ENCODE results near the gene ZNF83.
"Not testable (repeated sequence)": the region's sequence is repeated elsewhere in the genome, so short reads cannot be mapped to it uniquely, and the experiment has no call there.

Gene ZNF83

DNA sequence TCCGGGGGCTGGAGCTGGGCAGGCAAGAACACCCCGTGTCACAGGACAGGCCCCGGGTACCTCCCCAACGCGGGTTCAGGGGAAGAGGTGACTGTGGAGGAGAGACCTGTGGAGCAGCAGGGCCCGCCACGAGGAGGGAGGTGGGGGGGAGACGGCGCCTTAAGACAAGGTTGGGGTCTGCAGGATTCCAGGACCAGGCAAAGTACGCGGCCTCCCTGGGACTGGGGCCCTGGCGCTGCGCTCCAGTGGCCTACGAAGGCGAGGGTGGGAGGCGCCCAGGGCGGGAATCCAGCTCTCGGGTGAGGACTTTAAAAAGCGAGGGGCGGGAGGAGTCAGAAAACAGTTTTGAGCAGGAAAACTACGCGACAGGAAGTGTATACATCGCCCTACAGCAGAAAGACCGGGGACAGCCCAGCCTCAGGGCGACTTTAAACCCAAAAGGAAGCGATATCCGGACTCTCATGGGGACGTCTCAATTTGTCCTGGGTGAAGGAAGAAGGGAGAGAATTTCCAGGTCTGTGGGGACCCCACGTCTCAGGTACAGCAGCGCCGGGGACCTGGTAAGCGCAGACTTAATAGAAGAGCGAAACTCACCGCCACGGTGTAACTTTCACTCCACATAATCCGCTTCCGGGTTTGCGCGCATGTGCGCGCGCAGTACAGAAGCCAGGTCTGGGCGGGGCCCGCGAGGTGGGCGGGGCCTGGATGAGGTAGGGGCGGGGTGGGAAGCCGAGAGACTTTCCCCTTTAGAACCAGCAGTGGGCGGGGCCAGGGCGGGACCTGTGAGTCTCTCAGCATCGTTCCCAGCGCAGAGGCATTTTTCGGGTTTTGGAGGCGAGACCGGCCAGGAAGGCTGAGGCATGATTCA is at the start of gene ZNF83:
Gene ZNF83 (minus strand): TSS at position 638 of the 868 bp plus-strand sequence.
- Mint-ChIP-seq H3K4me3 (peak within 1 kb of the TSS; percentile 83), H3K36me3 (ENCODE audit: low read depth) (peaks cover 36% of the 10 kb centered on the region), H3K27me3 (peaks cover 1% of the 10 kb centered on the region)

GRCh38 chr19:52687684-52688083 is 49.5 kb upstream of the ZNF83 start:
- no peak overlapping the region for H3K4me3 Mint-ChIP-seq
- peaks cover 2% of the 10 kb centered on the region for H3K27me3 Mint-ChIP-seq
- H3K27ac Mint-ChIP-seq, result no peak overlapping the region
- peaks cover 13% of the 10 kb centered on the region for H3K9me3 Mint-ChIP-seq
- H3K36me3 Mint-ChIP-seq (ENCODE audit: low read depth), result peaks cover 37% of the 10 kb centered on the region
- H3K4me1 Mint-ChIP-seq (ENCODE audit: low read depth), result peaks cover 41% of the 10 kb centered on the region
- intact Hi-C loops (cut with micrococcal nuclease), result no loop called here

More for the DNA sequence above, at the start of gene ZNF83:
- peaks cover 12% of the 10 kb centered on the region for H3K4me1 Mint-ChIP-seq (ENCODE audit: low read depth)
- H3K9me3 Mint-ChIP-seq, result peaks cover 36% of the 10 kb centered on the region
- intact Hi-C loops (cut with micrococcal nuclease), result loop anchor here (5.0 kb wide), 2 partner anchors 36 to 54 kb away; no protein-coding TSS in a partner anchor
- peak within 1 kb of the TSS; percentile 95 for H3K27ac Mint-ChIP-seq

DNA sequence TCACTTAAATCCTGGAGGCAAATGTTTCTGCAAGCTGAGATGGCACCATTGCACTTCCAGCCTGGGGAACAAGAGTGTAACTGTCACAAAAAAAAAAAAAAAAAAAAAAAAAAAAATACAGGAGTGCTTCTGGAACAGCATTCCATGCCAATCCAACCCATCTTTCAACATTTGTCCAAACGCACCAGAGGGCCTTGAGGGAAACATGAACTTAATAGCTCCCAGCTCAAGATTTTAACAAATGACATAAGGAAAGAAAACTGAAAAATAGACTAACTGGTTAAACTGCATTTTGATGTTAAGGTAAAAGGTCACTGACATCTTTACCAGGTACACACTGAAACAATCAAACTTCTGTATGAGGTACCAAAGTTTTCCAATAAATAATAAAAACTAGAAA is 47.7 kb upstream of the ZNF83 start:
- Mint-ChIP-seq H3K4me1 (ENCODE audit: low read depth) (peaks cover 35% of the 10 kb centered on the region), H3K9me3 (peaks cover 9% of the 10 kb centered on the region), H3K27ac (peak overlapping the region; percentile 8), H3K36me3 (ENCODE audit: low read depth) (peaks cover 39% of the 10 kb centered on the region), H3K27me3 (no peaks in the 10 kb centered on the region), H3K4me3 (no peak overlapping the region)
- intact Hi-C loops (cut with micrococcal nuclease), result no loop called here

DNA sequence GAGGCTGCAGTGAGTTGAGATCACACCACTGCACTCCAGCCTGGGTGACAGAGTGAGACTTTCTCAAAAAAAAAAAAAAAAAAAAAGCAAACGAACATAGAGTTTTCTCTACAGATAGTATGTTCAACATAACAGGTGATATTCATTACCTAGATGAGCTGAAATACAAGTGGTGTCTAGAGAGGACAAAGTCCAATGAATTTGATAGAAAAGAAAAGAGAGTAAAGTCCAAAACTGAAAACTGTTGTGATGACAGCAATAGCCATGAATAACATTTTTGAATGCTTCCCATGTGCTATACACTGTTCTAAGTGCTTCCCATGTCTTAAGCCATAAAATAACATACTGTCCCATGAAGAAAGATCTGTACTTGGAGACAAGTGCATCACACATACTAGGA is 43.1 kb upstream of the ZNF83 start:
- H3K9me3 Mint-ChIP-seq, result peaks cover 35% of the 10 kb centered on the region
- H3K36me3 Mint-ChIP-seq (ENCODE audit: low read depth), result peaks cover 59% of the 10 kb centered on the region
- H3K4me3 Mint-ChIP-seq; H3K27ac Mint-ChIP-seq; intact Hi-C loops (cut with micrococcal nuclease); H3K27me3 Mint-ChIP-seq; H3K4me1 Mint-ChIP-seq (ENCODE audit: low read depth): not testable (repeated sequence)

GRCh38 chr19:52679598-52679997 is 41.4 kb upstream of the ZNF83 start:
- peaks cover 66% of the 10 kb centered on the region for H3K36me3 Mint-ChIP-seq (ENCODE audit: low read depth)
- H3K4me3 Mint-ChIP-seq, result no peak overlapping the region
- no peak overlapping the region for H3K27ac Mint-ChIP-seq
- H3K4me1 Mint-ChIP-seq (ENCODE audit: low read depth), result no peaks in the 10 kb centered on the region
- peaks cover 50% of the 10 kb centered on the region for H3K9me3 Mint-ChIP-seq
- intact Hi-C loops (cut with micrococcal nuclease), result no loop called here
- H3K27me3 Mint-ChIP-seq, result no peaks in the 10 kb centered on the region

DNA sequence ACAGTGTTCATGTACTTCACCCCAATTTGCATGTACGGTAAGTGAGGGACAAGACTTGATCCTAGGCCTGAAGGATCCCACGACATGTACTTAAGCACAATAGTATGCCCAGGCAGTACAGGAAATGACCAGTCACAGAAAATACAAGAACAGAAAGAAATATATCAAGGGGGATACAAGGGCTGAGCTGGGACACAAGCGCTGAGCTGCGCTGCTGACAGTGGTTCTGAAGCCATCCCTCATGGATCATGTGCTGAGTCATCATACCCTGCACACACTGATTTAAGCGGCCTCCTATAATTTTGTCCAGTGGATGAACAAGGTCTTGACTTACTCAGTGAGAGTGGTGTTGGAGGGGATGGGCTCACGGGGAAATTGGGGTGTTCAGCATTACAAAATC is 37.1 kb upstream of the ZNF83 start:
- H3K27ac Mint-ChIP-seq; H3K27me3 Mint-ChIP-seq; intact Hi-C loops (cut with micrococcal nuclease); H3K4me3 Mint-ChIP-seq; H3K4me1 Mint-ChIP-seq (ENCODE audit: low read depth): not testable (repeated sequence)
- Mint-ChIP-seq H3K36me3 (ENCODE audit: low read depth) (peaks cover 73% of the 10 kb centered on the region), H3K9me3 (peaks cover 40% of the 10 kb centered on the region)

DNA sequence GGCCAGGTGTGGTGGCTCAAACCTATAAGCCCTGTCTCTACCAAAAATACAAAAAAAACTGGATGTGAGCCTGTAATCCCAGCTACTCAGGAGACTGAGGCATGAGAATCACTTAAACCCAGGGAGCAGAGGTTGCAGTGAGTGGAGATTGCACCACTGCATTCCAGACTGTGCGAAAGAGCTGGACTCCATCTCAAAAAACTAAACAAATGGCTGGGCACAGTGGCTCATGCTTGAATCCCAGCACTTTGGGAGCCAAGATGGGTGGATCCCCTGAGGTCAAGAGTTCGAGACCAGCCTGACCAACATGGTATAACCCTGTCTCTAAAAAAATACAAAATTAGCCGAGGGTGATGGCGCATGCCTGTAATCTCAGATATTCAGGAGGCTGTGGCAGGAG is 34.9 kb upstream of the ZNF83 start:
- intact Hi-C loops (cut with micrococcal nuclease), result no loop called here
- Mint-ChIP-seq H3K4me1 (ENCODE audit: low read depth) (no peaks in the 10 kb centered on the region), H3K36me3 (ENCODE audit: low read depth) (peaks cover 64% of the 10 kb centered on the region), H3K9me3 (peaks cover 39% of the 10 kb centered on the region), H3K27me3 (no peaks in the 10 kb centered on the region), H3K4me3 (no peak overlapping the region), H3K27ac (no peak overlapping the region)

DNA sequence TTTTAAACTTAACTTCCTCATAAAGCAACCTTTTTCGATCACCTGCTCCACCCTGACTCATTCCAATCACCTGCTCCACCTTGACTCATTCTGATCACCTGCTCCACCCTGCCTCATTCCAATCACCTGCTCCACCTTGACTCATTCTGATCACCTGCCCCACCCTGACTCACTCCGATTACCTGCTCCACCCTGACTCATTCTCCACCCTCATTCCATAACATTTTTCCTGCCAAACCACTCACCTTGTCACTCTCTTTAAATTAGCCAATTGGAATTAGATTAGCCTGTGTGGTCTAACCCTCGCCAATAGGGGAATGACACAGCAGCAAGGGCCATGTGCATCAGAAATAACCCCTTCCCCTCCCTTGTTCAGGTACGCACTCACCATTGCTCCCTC is 31.9 kb upstream of the ZNF83 start:
- H3K36me3 Mint-ChIP-seq (ENCODE audit: low read depth), result peaks cover 58% of the 10 kb centered on the region
- intact Hi-C loops (cut with micrococcal nuclease), result no loop called here

DNA sequence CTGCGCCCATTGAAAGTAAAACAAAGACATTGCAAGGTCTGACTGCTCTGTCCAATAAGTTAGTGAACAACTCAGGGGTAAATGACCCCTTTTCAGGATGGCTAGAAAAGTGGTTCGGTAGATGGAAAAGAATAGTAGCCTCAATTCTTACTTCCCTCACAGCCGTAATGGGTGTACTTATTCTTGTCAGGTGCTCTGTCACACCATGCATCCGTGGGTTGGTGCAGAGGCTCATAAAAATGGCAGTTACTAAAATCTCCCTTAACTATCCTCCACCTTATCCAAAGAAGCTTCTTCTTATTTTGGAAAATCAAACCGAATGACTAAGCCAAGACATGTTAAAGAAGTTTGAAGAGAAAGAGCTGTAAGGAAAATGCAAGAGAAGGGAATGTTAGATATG is 31.4 kb upstream of the ZNF83 start:
- intact Hi-C loops (cut with micrococcal nuclease), result no loop called here
- no peaks in the 10 kb centered on the region for H3K4me1 Mint-ChIP-seq (ENCODE audit: low read depth)
- no peak overlapping the region for H3K27ac Mint-ChIP-seq
- H3K9me3 Mint-ChIP-seq, result peaks cover 21% of the 10 kb centered on the region
- peaks cover 59% of the 10 kb centered on the region for H3K36me3 Mint-ChIP-seq (ENCODE audit: low read depth)
- no peak overlapping the region for H3K4me3 Mint-ChIP-seq
- no peaks in the 10 kb centered on the region for H3K27me3 Mint-ChIP-seq

More for the DNA sequence above, 31.9 kb upstream of the ZNF83 start:
- Mint-ChIP-seq H3K9me3 (peaks cover 24% of the 10 kb centered on the region), H3K4me3 (no peak overlapping the region), H3K4me1 (ENCODE audit: low read depth) (no peaks in the 10 kb centered on the region), H3K27me3 (no peaks in the 10 kb centered on the region), H3K27ac (no peak overlapping the region)

- peaks cover 28% of the 10 kb centered on the region for H3K9me3 Mint-ChIP-seq
- intact Hi-C loops (cut with micrococcal nuclease), result no loop called here
- H3K4me3 Mint-ChIP-seq, result no peak overlapping the region
- H3K4me1 Mint-ChIP-seq (ENCODE audit: low read depth), result no peaks in the 10 kb centered on the region
- no peak overlapping the region for H3K27ac Mint-ChIP-seq
- no peaks in the 10 kb centered on the region for H3K27me3 Mint-ChIP-seq
- H3K36me3 Mint-ChIP-seq (ENCODE audit: low read depth), result peaks cover 63% of the 10 kb centered on the region
These were observed 29.8 kb upstream of the ZNF83 start for GRCh38 chr19:52667972-52668371.

DNA sequence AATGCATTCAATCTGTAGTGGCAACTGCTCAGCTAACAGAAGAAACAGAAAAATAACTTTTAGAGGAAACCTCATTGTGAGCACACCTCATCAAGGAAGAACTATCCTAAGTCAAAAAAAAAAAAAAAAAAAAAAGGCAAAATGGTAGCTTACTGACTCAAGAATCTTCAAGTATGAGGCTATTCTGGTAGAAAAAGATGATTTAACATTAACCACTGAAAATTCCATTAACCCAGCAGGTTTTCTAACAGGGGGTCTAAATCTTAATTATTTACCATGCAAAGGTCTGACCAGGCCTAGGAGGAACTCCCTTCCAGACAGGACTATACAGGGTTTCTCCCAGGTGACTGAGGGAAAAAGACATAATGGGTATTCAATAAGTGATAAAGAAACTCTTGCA is 28.4 kb upstream of the ZNF83 start:
- no peaks in the 10 kb centered on the region for H3K4me1 Mint-ChIP-seq (ENCODE audit: low read depth)
- intact Hi-C loops (cut with micrococcal nuclease), result no loop called here
- H3K36me3 Mint-ChIP-seq (ENCODE audit: low read depth), result peaks cover 71% of the 10 kb centered on the region
- H3K27ac Mint-ChIP-seq, result no peak overlapping the region
- no peak overlapping the region for H3K4me3 Mint-ChIP-seq
- peaks cover 40% of the 10 kb centered on the region for H3K9me3 Mint-ChIP-seq
- H3K27me3 Mint-ChIP-seq, result no peaks in the 10 kb centered on the region

DNA sequence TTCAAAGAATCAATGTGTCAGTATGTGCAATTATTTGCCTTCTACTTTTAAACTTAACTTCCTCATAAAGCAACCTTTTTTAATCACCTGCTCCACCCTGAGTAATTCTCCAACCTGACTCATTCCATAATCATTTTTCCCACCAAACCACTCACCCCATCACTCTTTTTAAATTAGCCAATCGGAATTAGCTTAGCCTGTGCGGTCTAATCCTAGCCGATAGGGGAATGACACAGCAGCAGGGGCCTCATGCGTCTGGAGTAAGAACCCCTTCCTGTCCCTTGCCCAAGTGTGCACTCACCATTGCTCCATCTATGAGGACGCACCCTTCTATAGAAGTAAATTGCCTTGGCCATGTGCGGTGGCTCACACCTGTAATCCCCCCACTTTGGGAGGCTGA is 27.4 kb upstream of the ZNF83 start:
- Mint-ChIP-seq H3K27ac (no peak overlapping the region), H3K9me3 (peaks cover 50% of the 10 kb centered on the region), H3K4me1 (ENCODE audit: low read depth) (no peaks in the 10 kb centered on the region), H3K27me3 (no peaks in the 10 kb centered on the region), H3K36me3 (ENCODE audit: low read depth) (peaks cover 74% of the 10 kb centered on the region), H3K4me3 (no peak overlapping the region)
- intact Hi-C loops (cut with micrococcal nuclease), result no loop called here

- intact Hi-C loops (cut with micrococcal nuclease), result no loop called here
- H3K4me3 Mint-ChIP-seq, result no peak overlapping the region
- peaks cover 74% of the 10 kb centered on the region for H3K36me3 Mint-ChIP-seq (ENCODE audit: low read depth)
- H3K9me3 Mint-ChIP-seq, result peaks cover 50% of the 10 kb centered on the region
- H3K27ac Mint-ChIP-seq, result no peak overlapping the region
- H3K27me3 Mint-ChIP-seq, result no peaks in the 10 kb centered on the region
- H3K4me1 Mint-ChIP-seq (ENCODE audit: low read depth), result no peaks in the 10 kb centered on the region
These were observed 26.9 kb upstream of the ZNF83 start for GRCh38 chr19:52665027-52665426.

GRCh38 chr19:52664461-52664860 is 26.3 kb upstream of the ZNF83 start:
- H3K4me3 Mint-ChIP-seq, result no peak overlapping the region
- peaks cover 75% of the 10 kb centered on the region for H3K36me3 Mint-ChIP-seq (ENCODE audit: low read depth)
- no peaks in the 10 kb centered on the region for H3K27me3 Mint-ChIP-seq
- H3K4me1 Mint-ChIP-seq (ENCODE audit: low read depth), result no peaks in the 10 kb centered on the region
- H3K9me3 Mint-ChIP-seq, result peaks cover 51% of the 10 kb centered on the region
- H3K27ac Mint-ChIP-seq, result no peak overlapping the region
- intact Hi-C loops (cut with micrococcal nuclease), result no loop called here

- Mint-ChIP-seq H3K27ac (no peak overlapping the region), H3K4me1 (ENCODE audit: low read depth) (no peaks in the 10 kb centered on the region), H3K36me3 (ENCODE audit: low read depth) (peaks cover 94% of the 10 kb centered on the region), H3K27me3 (no peaks in the 10 kb centered on the region), H3K4me3 (no peak overlapping the region), H3K9me3 (peaks cover 69% of the 10 kb centered on the region)
- intact Hi-C loops (cut with micrococcal nuclease), result no loop called here
These were observed 24.5 kb upstream of the ZNF83 start for GRCh38 chr19:52662631-52663030.

All from dendritic cell treated with granulocyte-macrophage colony-stimulating factor and Interleukin-4, amounts not matched to agents 40 ng/mL and 50 ng/mL, for 4 days (primary cell).